Sigmoid colon (tissue), 4 donors: ENCODE results near the gene LCN2.
"Not testable (repeated sequence)": the region's sequence is repeated elsewhere in the genome, so short reads cannot be mapped to it uniquely, and the experiment has no call there.

ENCODE experiments used
- EP300 ChIP-seq, 4 donors: sonication (generic); formaldehyde crosslinking; IDR thresholded peaks; one replicate each; pipeline ENCODE4 v1.6.1; 2017; ENCODE audit warnings: antibody characterized with exemption in 4 of 4
- POLR2A ChIP-seq, 2 donors: fragments of 450-650 bp; IDR thresholded peaks; one replicate each; pipeline ENCODE4 v1.6.1; 2016; ENCODE audit warnings: antibody characterized with exemption in 2 of 2, mild to moderate bottlenecking in 2 of 2, moderate library complexity in 2 of 2
- POLR2AphosphoS5 ChIP-seq, 4 donors: sonication (generic); formaldehyde crosslinking; IDR thresholded peaks; one replicate each; pipeline ENCODE4 v1.6.1; 2017; ENCODE audit warnings: antibody characterized with exemption in 4 of 4
- TF ChIP-seq, protein P1 (sequence below), 4 experiments: fragments of 450-650 bp in 3 of 4; fragments of 200-600 bp in 1 of 4; IDR thresholded peaks; one replicate each; pipeline ENCODE4 v1.5.1; 2016 to 2019; ENCODE audit warnings: antibody characterized with exemption in 4 of 4, mild to moderate bottlenecking in 3 of 4, moderate library complexity in 2 of 4

DNA sequence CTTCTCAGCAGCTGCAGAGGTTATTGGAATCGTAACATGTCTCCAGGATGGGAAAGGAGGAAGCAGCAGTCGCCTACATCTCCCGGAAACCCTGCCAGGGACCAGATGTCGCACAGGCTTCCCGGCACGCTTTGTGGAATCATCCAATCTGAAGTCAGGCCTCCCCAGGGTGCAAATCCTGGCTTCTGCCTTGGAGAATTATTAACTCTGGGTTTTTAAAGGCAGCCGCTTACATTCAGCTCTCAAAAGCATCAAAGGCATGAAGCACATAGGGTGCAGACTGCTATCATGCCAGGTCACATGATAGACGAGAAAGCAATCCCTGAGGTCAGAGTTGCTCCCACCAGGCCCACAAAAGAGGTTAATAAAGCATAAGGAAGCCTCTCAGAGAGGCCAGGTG, 17.1 kb upstream of the LCN2 start:
- not testable (repeated sequence) for TF ChIP-seq POLR2A, EP300, POLR2AphosphoS5 (IDR thresholded peaks at IDR 0.05)
- TF ChIP-seq, protein P1, sequence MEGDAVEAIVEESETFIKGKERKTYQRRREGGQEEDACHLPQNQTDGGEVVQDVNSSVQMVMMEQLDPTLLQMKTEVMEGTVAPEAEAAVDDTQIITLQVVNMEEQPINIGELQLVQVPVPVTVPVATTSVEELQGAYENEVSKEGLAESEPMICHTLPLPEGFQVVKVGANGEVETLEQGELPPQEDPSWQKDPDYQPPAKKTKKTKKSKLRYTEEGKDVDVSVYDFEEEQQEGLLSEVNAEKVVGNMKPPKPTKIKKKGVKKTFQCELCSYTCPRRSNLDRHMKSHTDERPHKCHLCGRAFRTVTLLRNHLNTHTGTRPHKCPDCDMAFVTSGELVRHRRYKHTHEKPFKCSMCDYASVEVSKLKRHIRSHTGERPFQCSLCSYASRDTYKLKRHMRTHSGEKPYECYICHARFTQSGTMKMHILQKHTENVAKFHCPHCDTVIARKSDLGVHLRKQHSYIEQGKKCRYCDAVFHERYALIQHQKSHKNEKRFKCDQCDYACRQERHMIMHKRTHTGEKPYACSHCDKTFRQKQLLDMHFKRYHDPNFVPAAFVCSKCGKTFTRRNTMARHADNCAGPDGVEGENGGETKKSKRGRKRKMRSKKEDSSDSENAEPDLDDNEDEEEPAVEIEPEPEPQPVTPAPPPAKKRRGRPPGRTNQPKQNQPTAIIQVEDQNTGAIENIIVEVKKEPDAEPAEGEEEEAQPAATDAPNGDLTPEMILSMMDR (IDR thresholded peaks at IDR 0.05) = not testable (repeated sequence)
